GM23338 (cell line): ENCODE measurements around the gene PIP5K1C. TPM values are rescaled to one million over a fixed set of nuclear protein-coding genes. Genes with fewer than 3 reads are reported as not detected.

ENCODE experiments used
- ATAC-seq: fragments of 200-7000 bp; cut with Tn5 transposase; 3 replicates; pipeline ENCODE4 v1.9.1; 2020
- DNase-seq: peaks from one replicate; pipeline ENCODE4 v3.0.0-alpha.2; 2015; ENCODE audit warnings: low spot score
- H2AFZ ChIP-seq: fragments of 200-600 bp; sonication (generic); 2 replicates; pipeline ENCODE4 v1.8.0; 2016; ENCODE audit warnings: antibody characterized with exemption, mild to moderate bottlenecking, moderate library complexity
- H3F3A ChIP-seq: fragments of 200-600 bp; sonication (generic); replicated peaks from 2 replicates; pipeline ENCODE4 v1.8.0; 2017; ENCODE audit warnings: antibody characterized with exemption, mixed run types, low read depth
- H3K27ac ChIP-seq: fragments of 200-600 bp; sonication (generic); 2 replicates; pipeline ENCODE4 v1.6.1; 2016; ENCODE audit warnings: low read depth
- H3K27me3 ChIP-seq: fragments of 200-600 bp; sonication (generic); 2 replicates; pipeline ENCODE4 v1.8.0; 2016; ENCODE audit warnings: mild to moderate bottlenecking, mixed run types, moderate library complexity; ENCODE audit not compliant: insufficient read depth
- H3K36me3 ChIP-seq: fragments of 200-600 bp; sonication (generic); 2 replicates; pipeline ENCODE4 v1.8.0; 2016; ENCODE audit warnings: mild to moderate bottlenecking; ENCODE audit not compliant: insufficient read depth
- H3K4me1 ChIP-seq: fragments of 200-600 bp; sonication (generic); 2 replicates; pipeline ENCODE4 v1.8.0; 2016; ENCODE audit warnings: mild to moderate bottlenecking, moderate library complexity; ENCODE audit not compliant: insufficient read depth
- H3K4me2 ChIP-seq: fragments of 200-600 bp; sonication (generic); 2 replicates; pipeline ENCODE4 v1.7.1; 2017; ENCODE audit warnings: mixed run types
- H3K4me3 ChIP-seq: fragments of 200-600 bp; sonication (generic); 2 replicates; pipeline ENCODE4 v1.6.1; 2016; ENCODE audit warnings: mixed run types
- H3K79me2 ChIP-seq: fragments of 200-600 bp; sonication (generic); replicated peaks from 2 replicates; pipeline ENCODE4 v1.8.0; 2017; ENCODE audit warnings: mild to moderate bottlenecking; ENCODE audit not compliant: insufficient read depth
- H3K9me2 ChIP-seq: fragments of 200-600 bp; sonication (generic); 2 replicates; pipeline ENCODE4 v1.8.0; 2017; ENCODE audit not compliant: insufficient read depth
- H4K20me1 ChIP-seq: fragments of 200-600 bp; sonication (generic); replicated peaks from 2 replicates; pipeline ENCODE4 v1.8.0; 2017; ENCODE audit warnings: mild to moderate bottlenecking; ENCODE audit not compliant: insufficient read depth
- H3K27ac Mint-ChIP-seq: 2 replicates; pipeline ENCODE4 v1.8.0; 2020; ENCODE audit warnings: inconsistent platforms, mild to moderate bottlenecking, moderate library complexity, mixed read lengths
- H3K27me3 Mint-ChIP-seq: 3 replicates; pipeline ENCODE4 v1.8.0; 2022; ENCODE audit warnings: low read depth, mild to moderate bottlenecking, moderate library complexity, mixed read lengths, inconsistent platforms; ENCODE audit not compliant: insufficient read depth, poor library complexity
- H3K36me3 Mint-ChIP-seq: 3 replicates; pipeline ENCODE4 v1.8.0; 2021; ENCODE audit warnings: low read depth, mild to moderate bottlenecking, inconsistent platforms, moderate library complexity, mixed read lengths
- H3K4me1 Mint-ChIP-seq: 3 replicates; pipeline ENCODE4 v1.8.0; 2020; ENCODE audit warnings: mild to moderate bottlenecking, inconsistent platforms, mixed read lengths
- H3K4me3 Mint-ChIP-seq: 3 replicates; pipeline ENCODE4 v1.8.0; 2021; ENCODE audit warnings: moderate library complexity, mild to moderate bottlenecking, inconsistent platforms, mixed read lengths
- H3K9me3 Mint-ChIP-seq: 3 replicates; pipeline ENCODE4 v1.8.0; 2020; ENCODE audit warnings: moderate library complexity, mild to moderate bottlenecking, inconsistent platforms, mixed read lengths
- CREB1 ChIP-seq: fragments of 250-450 bp; sonication (Bioruptor Pico); IDR thresholded peaks from 2 replicates; pipeline ENCODE4 v1.5.0; 2020; ENCODE audit warnings: low read depth, mild to moderate bottlenecking, moderate library complexity
- ZNF114 ChIP-seq: fragments of 250-450 bp; sonication (Bioruptor Pico); IDR thresholded peaks from 2 replicates; pipeline ENCODE4 v1.5.0; 2020; ENCODE audit warnings: mild to moderate bottlenecking, moderate library complexity
- ZNF331 ChIP-seq: fragments of 250-450 bp; sonication (Bioruptor Pico); IDR thresholded peaks from 2 replicates; pipeline ENCODE4 v1.5.0; 2020; ENCODE audit warnings: low read depth, mild to moderate bottlenecking, moderate library complexity
- ZNF462 ChIP-seq: fragments of 250-450 bp; sonication (Bioruptor Pico); IDR thresholded peaks from 2 replicates; pipeline ENCODE4 v1.5.0; 2020; ENCODE audit warnings: mild to moderate bottlenecking, moderate library complexity
- polyA plus RNA-seq: library from polyadenylated mRNA; unstranded; fragments of >200 nt; fragmentation: Nextera tagmentation; extraction: Ambion mirVana; gene quantifications from 2 replicates; pipeline ENCODE4 v1.2.1, GENCODE V29; 2016
- total RNA-seq: library from RNA; depleted of rRNA; stranded (reverse); fragments of >200 nt; shearing (Covaris generic); gene quantifications from 2 replicates; pipeline ENCODE4 v1.2.3, GENCODE V29; 2014
- TF ChIP-seq, protein P1 (sequence below), 2 experiments: fragments of 200-600 bp in 1 of 2; sonication (generic) in 1 of 2; conservative IDR thresholded peaks; 2 replicates each; pipeline versions ENCODE4 v1.5.1 to v1.6.1; 2016 to 2017; ENCODE audit warnings: antibody characterized with exemption in 2 of 2, low read depth in 2 of 2, mild to moderate bottlenecking in 2 of 2, moderate library complexity in 1 of 2

The PIP5K1C gene
- total and polyA plus RNA-seq, 2 experiments from 2014 or later: 11.8 to 46.7 TPM

GRCh38 chr19:3618811-3619630 lies 81.2 kb downstream of the PIP5K1C start (continued):
- TF ChIP-seq ZNF462: no peak

DNA sequence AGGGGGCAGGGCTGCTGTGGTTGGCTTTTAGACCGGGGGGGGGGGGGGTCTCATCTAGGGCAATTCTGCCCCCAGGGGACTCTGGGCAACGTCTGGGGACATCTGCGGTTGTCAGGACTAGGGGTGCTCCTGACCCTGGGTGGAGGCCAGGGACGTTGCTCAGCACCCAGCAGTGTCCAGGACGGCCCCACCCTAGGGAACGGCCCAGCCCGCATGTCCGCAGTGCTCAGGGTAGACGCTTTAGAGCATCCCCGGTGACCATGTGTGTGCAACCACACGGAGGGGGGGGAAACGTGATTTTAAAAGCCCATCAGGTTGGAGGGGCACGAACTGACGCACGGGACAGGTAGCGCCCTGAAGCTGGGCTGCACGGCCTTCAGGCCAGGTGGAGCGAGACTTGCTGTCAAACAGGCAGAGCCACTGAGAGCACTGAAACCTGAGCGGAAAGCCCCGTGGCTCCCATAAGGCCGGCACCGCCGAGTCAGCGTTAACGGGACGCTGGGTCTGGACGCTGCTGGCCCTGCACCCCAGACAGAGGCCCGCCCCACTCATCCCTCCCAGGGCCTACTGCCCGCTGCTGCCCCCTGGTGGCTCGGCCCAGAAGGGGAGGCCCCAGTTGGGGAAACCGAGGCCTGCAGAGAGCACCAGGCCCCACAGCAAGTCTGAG lies 82.0 kb downstream of the PIP5K1C start:
- H3K4me3 ChIP-seq: no peak overlapping the region
- H3K4me1 ChIP-seq: no peaks in the 10 kb centered on the region; the same call in 1 of the 2 replicates
- H3K9me3 Mint-ChIP-seq: no peaks in the 10 kb centered on the region
- H3K27me3 Mint-ChIP-seq: peaks cover 4% of the 10 kb centered on the region
- peaks cover 18% of the 10 kb centered on the region for H3K36me3 Mint-ChIP-seq
- 0 out of 3 replicates have a peak, but pooled peaks cover 2% of the 10 kb centered on the region for H3K4me1 Mint-ChIP-seq
- H3K27ac Mint-ChIP-seq: no peak overlapping the region
- no peaks in the 10 kb centered on the region for H3K9me2 ChIP-seq
- no peaks in the 10 kb centered on the region for H3K36me3 ChIP-seq
- no peaks in the 10 kb centered on the region for H3K79me2 ChIP-seq
- no peak overlapping the region for H3K4me3 Mint-ChIP-seq
- H4K20me1 ChIP-seq: peaks cover 5% of the 10 kb centered on the region
- H3F3A ChIP-seq: 0 out of 2 replicates have a peak, but pooled peaks cover 8% of the 10 kb centered on the region
- H3K4me2 ChIP-seq: no peak overlapping the region
- ATAC-seq (peak; percentile 85), DNase-seq (peak; percentile 79)
- no peak overlapping the region for H3K27ac ChIP-seq
- no peak overlapping the region for H2AFZ ChIP-seq
- no peaks in the 10 kb centered on the region for H3K27me3 ChIP-seq
- no peak for TF ChIP-seq ZNF462
- TF ChIP-seq CREB1 (CRISPR knock-in tag): no peak
- TF ChIP-seq, protein P1, sequence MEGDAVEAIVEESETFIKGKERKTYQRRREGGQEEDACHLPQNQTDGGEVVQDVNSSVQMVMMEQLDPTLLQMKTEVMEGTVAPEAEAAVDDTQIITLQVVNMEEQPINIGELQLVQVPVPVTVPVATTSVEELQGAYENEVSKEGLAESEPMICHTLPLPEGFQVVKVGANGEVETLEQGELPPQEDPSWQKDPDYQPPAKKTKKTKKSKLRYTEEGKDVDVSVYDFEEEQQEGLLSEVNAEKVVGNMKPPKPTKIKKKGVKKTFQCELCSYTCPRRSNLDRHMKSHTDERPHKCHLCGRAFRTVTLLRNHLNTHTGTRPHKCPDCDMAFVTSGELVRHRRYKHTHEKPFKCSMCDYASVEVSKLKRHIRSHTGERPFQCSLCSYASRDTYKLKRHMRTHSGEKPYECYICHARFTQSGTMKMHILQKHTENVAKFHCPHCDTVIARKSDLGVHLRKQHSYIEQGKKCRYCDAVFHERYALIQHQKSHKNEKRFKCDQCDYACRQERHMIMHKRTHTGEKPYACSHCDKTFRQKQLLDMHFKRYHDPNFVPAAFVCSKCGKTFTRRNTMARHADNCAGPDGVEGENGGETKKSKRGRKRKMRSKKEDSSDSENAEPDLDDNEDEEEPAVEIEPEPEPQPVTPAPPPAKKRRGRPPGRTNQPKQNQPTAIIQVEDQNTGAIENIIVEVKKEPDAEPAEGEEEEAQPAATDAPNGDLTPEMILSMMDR (conservative IDR thresholded peaks at IDR 0.05; ENCODE audit: low read depth in 2 of 2): peak; percentile 78 to 89
- TF ChIP-seq ZNF331 (CRISPR knock-in tag): no peak
- TF ChIP-seq ZNF114 (CRISPR knock-in tag): no peak
